MCF 10A (cell line): ENCODE results near the gene TOMM40. TPM values are rescaled to one million over a fixed set of nuclear protein-coding genes. Genes with fewer than 3 reads are reported as not detected.

Experiments used
- BruUV-seq: library from RNA; stranded (reverse); fragments of 400-500 nt; replicated peaks from 2 replicates; lab custom pipeline; 2021; lab: Mats Ljungman, UMichigan
- CTCF ChIA-PET: fragments of 300-600 bp; sonication (Branson Sonifier 250); formaldehyde crosslinking; extraction: SDS; loops from one replicate; lab custom pipeline; 2021; ENCODE audit warnings: antibody characterized with exemption, inconsistent platforms; lab: Yijun Ruan, JAX
- POLR2A ChIA-PET: fragments of 300-600, 350-650 bp; sonication (Branson Sonifier 250); formaldehyde crosslinking; extraction: SDS; loops from one replicate; lab custom pipeline; 2020; ENCODE audit warnings: antibody characterized with exemption, inconsistent platforms; lab: Yijun Ruan, JAX
- DNase-seq: peaks from one replicate; pipeline ENCODE4 v3.0.0-alpha.2; 2018; ENCODE audit not compliant: unreplicated experiment
- H3K27ac Mint-ChIP-seq: one replicate; pipeline ENCODE4 v1.8.0; 2022; ENCODE audit warnings: mild to moderate bottlenecking, low read depth, mixed read lengths; ENCODE audit not compliant: unreplicated experiment
- H3K27me3 Mint-ChIP-seq: one replicate; pipeline ENCODE4 v1.8.0; 2022; ENCODE audit warnings: mixed read lengths; ENCODE audit not compliant: insufficient read depth, unreplicated experiment
- H3K36me3 Mint-ChIP-seq: one replicate; pipeline ENCODE4 v1.8.0; 2022; ENCODE audit warnings: mild to moderate bottlenecking, moderate library complexity, mixed read lengths; ENCODE audit not compliant: insufficient read depth, unreplicated experiment
- H3K4me1 Mint-ChIP-seq: one replicate; pipeline ENCODE4 v1.8.0; 2022; ENCODE audit warnings: mixed read lengths; ENCODE audit not compliant: insufficient read depth, unreplicated experiment
- H3K4me3 Mint-ChIP-seq: one replicate; pipeline ENCODE4 v1.8.0; 2022; ENCODE audit warnings: mild to moderate bottlenecking, moderate library complexity, mixed read lengths; ENCODE audit not compliant: unreplicated experiment
- H3K9me3 Mint-ChIP-seq: one replicate; pipeline ENCODE4 v1.8.0; 2022; ENCODE audit warnings: mixed read lengths; ENCODE audit not compliant: unreplicated experiment
- CTCF ChIP-seq: fragments of 200-600 bp; IDR thresholded peaks from one replicate; pipeline ENCODE4 v1.8.0; 2022; ENCODE audit warnings: antibody characterized with exemption, mild to moderate bottlenecking; ENCODE audit not compliant: unreplicated experiment
- intact Hi-C: fragments of 100-400 bp; cut with micrococcal nuclease; formaldehyde crosslinking; loops from 2 replicates; pipeline ENCODE4 v1.14.1; 2022
- total RNA-seq: library from RNA; stranded (reverse); gene quantifications from 2 replicates; pipeline ENCODE4 v1.2.3, GENCODE V29; 2022

Gene TOMM40
- total RNA-seq, 1 experiment from 2014 or later: 114 TPM

- no peaks in the 10 kb centered on the region for H3K9me3 Mint-ChIP-seq
- BruUV-seq: no TSS peak
- H3K27ac Mint-ChIP-seq: no peak overlapping the region
- intact Hi-C loops: no loop called here
- no peak for TF ChIP-seq CTCF
- peaks cover 12% of the 10 kb centered on the region for H3K36me3 Mint-ChIP-seq
- CTCF ChIA-PET: no interaction called here
- peaks cover 11% of the 10 kb centered on the region for H3K4me1 Mint-ChIP-seq
- H3K4me3 Mint-ChIP-seq: no peak overlapping the region
- DNase-seq: no peak
- POLR2A ChIA-PET: no interaction called here
- no peaks in the 10 kb centered on the region for H3K27me3 Mint-ChIP-seq
Measured at GRCh38 chr19:44947041-44947581, 56.1 kb downstream of the TOMM40 start.

- Mint-ChIP-seq H3K27ac (no peak overlapping the region), H3K4me1 (peaks cover 6% of the 10 kb centered on the region), H3K36me3 (peaks cover 12% of the 10 kb centered on the region), H3K4me3 (no peak overlapping the region), H3K27me3 (no peaks in the 10 kb centered on the region), H3K9me3 (no peaks in the 10 kb centered on the region)
- CTCF ChIA-PET: interaction anchor here (0.7 to 6.4 kb wide), 3 partner anchors 9 to 44 kb away, joined by 3 to 46 read pairs (median 4); no protein-coding TSS in a partner anchor
- POLR2A ChIA-PET: no interaction called here
- TF ChIP-seq CTCF: no peak
- intact Hi-C loops: no loop called here
- no TSS peak for BruUV-seq
- no peak for DNase-seq
Measured at GRCh38 chr19:44948237-44948636, 57.2 kb downstream of the TOMM40 start.

- no peaks in the 10 kb centered on the region for H3K9me3 Mint-ChIP-seq
- no peak for TF ChIP-seq CTCF
- H3K27me3 Mint-ChIP-seq: no peaks in the 10 kb centered on the region
- no TSS peak for BruUV-seq
- DNase-seq: no peak
- CTCF ChIA-PET: interaction anchor here (0.6 to 6.4 kb wide), 4 partner anchors 9 to 240 kb away, joined by 3 to 46 read pairs (median 4); no protein-coding TSS in a partner anchor
- no peak overlapping the region for H3K4me3 Mint-ChIP-seq
- POLR2A ChIA-PET: no interaction called here
- peaks cover 9% of the 10 kb centered on the region for H3K4me1 Mint-ChIP-seq
- H3K36me3 Mint-ChIP-seq: peaks cover 12% of the 10 kb centered on the region
- H3K27ac Mint-ChIP-seq: peak overlapping the region; percentile 39
- intact Hi-C loops: no loop called here
Measured at GRCh38 chr19:44948763-44949374, 57.8 kb downstream of the TOMM40 start.

GRCh38 chr19:44949550-44949949 lies 58.5 kb downstream of the TOMM40 start:
- Mint-ChIP-seq H3K27ac (peak overlapping the region; percentile 39), H3K4me1 (peaks cover 6% of the 10 kb centered on the region), H3K9me3 (no peaks in the 10 kb centered on the region), H3K27me3 (no peaks in the 10 kb centered on the region), H3K4me3 (no peak overlapping the region), H3K36me3 (peaks cover 12% of the 10 kb centered on the region)
- no peak for DNase-seq
- intact Hi-C loops: no loop called here
- no TSS peak for BruUV-seq
- no peak for TF ChIP-seq CTCF
- ChIA-PET POLR2A (no interaction called here), CTCF (interaction anchor here (1.3 to 6.4 kb wide), 2 partner anchors 38 to 46 kb away, joined by 4 to 46 read pairs; no protein-coding TSS in a partner anchor)
